ENCODE results near the gene GATA5. TPM values are rescaled to one million over a fixed set of nuclear protein-coding genes. Genes with fewer than 3 reads are reported as not detected.

GATA5 gene
- total RNA-seq, 1 experiment from 2014 or later, result 4.7 TPM

GRCh38 chr20:62488470-62488869 is 12.7 kb upstream of the GATA5 start:
- DNase-seq (ENCODE audit: low spot score), result no peak

- no peak for DNase-seq (ENCODE audit: low spot score)
Observed at GRCh38 chr20:62487561-62488354, 12.0 kb upstream of the GATA5 start.

- no peak for DNase-seq (ENCODE audit: low spot score)
Observed at GRCh38 chr20:62487118-62487517, 11.3 kb upstream of the GATA5 start.

- DNase-seq (ENCODE audit: low spot score), result no peak
Observed at GRCh38 chr20:62486484-62486883, 10.7 kb upstream of the GATA5 start.

- no peak for DNase-seq (ENCODE audit: low spot score)
Observed at GRCh38 chr20:62485701-62486089, 9.9 kb upstream of the GATA5 start.

GRCh38 chr20:62485062-62485700 is 9.4 kb upstream of the GATA5 start:
- peak; percentile 52 for DNase-seq (ENCODE audit: low spot score)

- no peak for DNase-seq (ENCODE audit: low spot score)
Observed at GRCh38 chr20:62484478-62484877, 8.7 kb upstream of the GATA5 start.

GRCh38 chr20:62483613-62484458 is 8.0 kb upstream of the GATA5 start:
- DNase-seq (ENCODE audit: low spot score), result no peak

- DNase-seq (ENCODE audit: low spot score), result no peak
Observed at GRCh38 chr20:62482974-62483373, 7.2 kb upstream of the GATA5 start.

GRCh38 chr20:62482146-62482809 is 6.5 kb upstream of the GATA5 start:
- no peak for DNase-seq (ENCODE audit: low spot score)

- DNase-seq (ENCODE audit: low spot score), result no peak
Observed at GRCh38 chr20:62481425-62482145, 5.8 kb upstream of the GATA5 start.

GRCh38 chr20:62480318-62480717 is 4.5 kb upstream of the GATA5 start:
- DNase-seq (ENCODE audit: low spot score), result no peak

- DNase-seq (ENCODE audit: low spot score), result no peak
Observed at GRCh38 chr20:62479656-62480055, 3.9 kb upstream of the GATA5 start.

GRCh38 chr20:62479156-62479555 is 3.4 kb upstream of the GATA5 start:
- no peak for DNase-seq (ENCODE audit: low spot score)

- DNase-seq (ENCODE audit: low spot score), result no peak
Observed at GRCh38 chr20:62477669-62478455, 2.1 kb upstream of the GATA5 start.

- DNase-seq (ENCODE audit: low spot score), result no peak
Observed at GRCh38 chr20:62476056-62476838, 452 bp upstream of the GATA5 start.

GRCh38 chr20:62475027-62475771 is 596 bp downstream of the GATA5 start:
- no peak for DNase-seq (ENCODE audit: low spot score)

- no peak for DNase-seq (ENCODE audit: low spot score)
Observed at GRCh38 chr20:62474604-62475026, 1.2 kb downstream of the GATA5 start.
